ENCODE results near the gene TRIM61. TPM values are rescaled to one million over a fixed set of nuclear protein-coding genes. Genes with fewer than 3 reads are reported as not detected.

The TRIM61 gene
- total and polyA plus RNA-seq, 11 donors, result 0.76 to 3.0 (median 2.1) TPM

- Histone ChIP-seq H3K27ac (no peak overlapping the region), H3K4me1 (no peaks in the 10 kb centered on the region), H3K9me3 (no peaks in the 10 kb centered on the region), H3K27me3 (peaks cover 0 to 4% (median 0%) of the 10 kb centered on the region in 9 donors), H3K4me3 (no peak overlapping the region), H3K36me3 (no peaks in the 10 kb centered on the region)
- ATAC-seq, result no peak
- TF ChIP-seq CTCF (IDR thresholded peaks at IDR 0.05), result no peak
- no peak for TF ChIP-seq POLR2A (IDR thresholded peaks at IDR 0.05)
- intact Hi-C loops (cut with DNase I), result no loop called here
- no peak for DNase-seq
- 67 to 73% (median 72%) methylated on average over 5 of the region's 5 CpGs for WGBS, 4 donors
Measured at GRCh38 chr4:165011403-165011802, 33.9 kb upstream of the TRIM61 start.

- WGBS, 4 donors, result 72 to 85% (median 83%) methylated on average over 8 of the region's 8 CpGs
- Histone ChIP-seq H3K36me3 (no peaks in the 10 kb centered on the region), H3K4me1 (no peaks in the 10 kb centered on the region), H3K27ac (no peak overlapping the region), H3K27me3 (peaks cover 0 to 4% (median 0%) of the 10 kb centered on the region in 9 donors), H3K4me3 (no peak overlapping the region), H3K9me3 (no peaks in the 10 kb centered on the region)
- intact Hi-C loops (cut with DNase I), result no loop called here
- TF ChIP-seq CTCF (IDR thresholded peaks at IDR 0.05), result no peak
- no peak for TF ChIP-seq POLR2A (IDR thresholded peaks at IDR 0.05)
- no peak for DNase-seq
- ATAC-seq, result no peak
Measured at GRCh38 chr4:165010991-165011390, 33.5 kb upstream of the TRIM61 start.

GRCh38 chr4:165010487-165010886 is 33.0 kb upstream of the TRIM61 start:
- Histone ChIP-seq H3K9me3 (no peaks in the 10 kb centered on the region), H3K27ac (no peak overlapping the region), H3K4me3 (no peak overlapping the region), H3K4me1 (no peaks in the 10 kb centered on the region), H3K36me3 (no peaks in the 10 kb centered on the region), H3K27me3 (peaks cover 0 to 4% (median 0%) of the 10 kb centered on the region in 9 donors)
- 64 to 93% (median 70%) methylated on average over 2 of the region's 2 CpGs for WGBS, 4 donors
- ATAC-seq, result no peak
- no peak for DNase-seq
- intact Hi-C loops (cut with DNase I), result no loop called here
- TF ChIP-seq POLR2A (IDR thresholded peaks at IDR 0.05) (no peak), CTCF (IDR thresholded peaks at IDR 0.05) (no peak)

GRCh38 chr4:165009493-165010227 is 32.2 kb upstream of the TRIM61 start:
- 81 to 86% (median 84%) methylated on average over 5 of the region's 5 CpGs for WGBS, 4 donors

More at GRCh38 chr4:165009493-165010227, 32.2 kb upstream of the TRIM61 start:
- no peak overlapping the region for H3K27ac ChIP-seq
- peaks cover 0 to 4% (median 0%) of the 10 kb centered on the region in 9 donors for H3K27me3 ChIP-seq
- H3K4me3 ChIP-seq, result no peak overlapping the region
- DNase-seq, result no peak
- ATAC-seq, result no peak
- intact Hi-C loops (cut with DNase I), result no loop called here
- no peak for TF ChIP-seq POLR2A (IDR thresholded peaks at IDR 0.05)
- no peak for TF ChIP-seq CTCF (IDR thresholded peaks at IDR 0.05)
- H3K9me3 ChIP-seq, result no peaks in the 10 kb centered on the region
- H3K36me3 ChIP-seq, result no peaks in the 10 kb centered on the region
- H3K4me1 ChIP-seq, result no peaks in the 10 kb centered on the region
